IPS DF 6.9 (cell line): ENCODE data around the gene UBQLNL.

ENCODE experiments used
- DNase-seq: peaks from one replicate; pipeline ENCODE4 v3.0.0-alpha.2; 2013; ENCODE audit warnings: low read depth, low spot score
- H3K27ac ChIP-seq: one replicate; pipeline ENCODE4 v1.5.1; 2013; ENCODE audit warnings: low read length, control low read depth
- H3K27me3 ChIP-seq: 2 replicates; pipeline ENCODE4 v1.6.1; 2013; ENCODE audit warnings: mild to moderate bottlenecking, low read length; ENCODE audit not compliant: control insufficient read depth, insufficient read depth
- H3K36me3 ChIP-seq: 2 replicates; pipeline ENCODE4 v1.6.1; 2013; ENCODE audit warnings: low read length; ENCODE audit not compliant: control insufficient read depth, insufficient read depth
- H3K4me1 ChIP-seq: 2 replicates; pipeline ENCODE4 v1.6.1; 2013; ENCODE audit warnings: low read length; ENCODE audit not compliant: control insufficient read depth, insufficient read depth
- H3K4me3 ChIP-seq: 2 replicates; pipeline ENCODE4 v1.5.1; 2013; ENCODE audit warnings: mild to moderate bottlenecking, low read length
- H3K9me3 ChIP-seq: 2 replicates; pipeline ENCODE4 v1.6.1; 2013; ENCODE audit warnings: low read length, inconsistent platforms; ENCODE audit not compliant: control insufficient read depth, insufficient read depth
- WGBS: extraction: QIAGEN DNeasy Blood & Tissue Kit; methylation state at CpG from one replicate; pipeline ENCODE4 v1.1.7; 2013; ENCODE audit warnings: mixed read lengths, missing lambda C conversion rate; ENCODE audit not compliant: insufficient read length, insufficient coverage; 5-methylcytosine and 5-hydroxymethylcytosine counted together

Gene UBQLNL

DNA sequence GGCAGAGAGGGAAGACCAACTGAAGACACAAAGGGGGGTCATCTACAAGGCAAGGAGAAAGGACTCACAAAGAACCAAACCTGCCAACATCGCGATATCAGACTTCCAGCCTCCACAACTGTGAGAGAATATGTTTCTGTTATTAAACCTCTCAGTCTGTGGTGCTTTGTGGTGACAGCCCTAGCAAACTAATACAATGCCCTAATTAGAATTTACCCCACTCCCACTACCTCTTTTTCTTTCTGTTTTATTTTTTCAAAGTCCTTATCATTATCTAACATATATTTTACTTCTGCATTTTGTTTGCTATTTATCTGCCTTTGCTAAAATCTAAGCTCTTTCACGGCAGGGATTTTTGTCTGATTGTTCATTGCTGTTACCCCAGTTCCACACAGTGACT lies 30.5 kb downstream of the UBQLNL start:
- DNase-seq = no peak
- no peaks in the 10 kb centered on the region for H3K36me3 ChIP-seq
- H3K27me3 ChIP-seq = 0 out of 2 replicates have a peak, but pooled peaks cover 1% of the 10 kb centered on the region
- no peak overlapping the region for H3K27ac ChIP-seq
- no CpG with 5 or more reads among the region's 3 CpGs for WGBS
- no peak overlapping the region for H3K4me3 ChIP-seq
- no peaks in the 10 kb centered on the region for H3K9me3 ChIP-seq
- no peaks in the 10 kb centered on the region for H3K4me1 ChIP-seq

DNA sequence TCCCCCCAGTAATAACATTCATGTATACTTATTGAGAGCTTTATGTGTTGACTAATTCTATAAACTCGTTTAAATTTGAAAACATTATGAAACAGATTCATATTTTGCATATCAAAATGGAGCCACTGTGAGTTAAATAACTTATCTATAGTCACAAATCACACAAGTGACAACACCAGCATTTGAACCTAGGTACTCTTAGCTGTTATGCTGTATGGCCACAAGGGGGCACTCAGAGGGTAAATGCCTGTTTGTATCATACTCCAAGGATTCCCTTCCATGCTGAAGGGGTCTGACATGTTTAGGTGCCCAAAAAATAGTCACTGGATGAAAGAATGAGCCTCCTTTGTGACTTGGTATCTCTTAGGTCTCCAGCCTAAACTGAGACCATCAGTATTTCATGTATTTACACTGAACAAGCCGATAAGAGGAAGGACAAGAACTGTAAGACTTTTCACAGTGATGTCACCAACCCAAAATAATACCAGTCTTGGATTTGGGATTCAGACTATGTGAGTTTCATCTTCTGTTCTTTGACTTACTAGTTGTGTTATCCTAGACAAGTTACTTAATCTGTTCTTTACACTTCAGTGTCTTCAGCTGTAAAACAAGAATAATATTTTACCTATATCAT lies 40.2 kb downstream of the UBQLNL start:
- H3K27ac ChIP-seq = no peak overlapping the region
- no peaks in the 10 kb centered on the region for H3K36me3 ChIP-seq
- WGBS = no CpG with 5 or more reads among the region's 2 CpGs
- no peaks in the 10 kb centered on the region for H3K4me1 ChIP-seq
- no peak overlapping the region for H3K4me3 ChIP-seq
- no peaks in the 10 kb centered on the region for H3K9me3 ChIP-seq
- DNase-seq = peak; percentile 20
- no peaks in the 10 kb centered on the region for H3K27me3 ChIP-seq

GRCh38 chr11:5473921-5474320 lies 42.6 kb downstream of the UBQLNL start:
- no peak overlapping the region for H3K4me3 ChIP-seq
- DNase-seq = no peak
- no peaks in the 10 kb centered on the region for H3K4me1 ChIP-seq
- H3K27me3 ChIP-seq = no peaks in the 10 kb centered on the region
- no peaks in the 10 kb centered on the region for H3K36me3 ChIP-seq
- H3K27ac ChIP-seq = no peak overlapping the region
- H3K9me3 ChIP-seq = no peaks in the 10 kb centered on the region

GRCh38 chr11:5467527-5467926 lies 49.0 kb downstream of the UBQLNL start:
- Histone ChIP-seq H3K9me3 (no peaks in the 10 kb centered on the region), H3K36me3 (no peaks in the 10 kb centered on the region), H3K27me3 (no peaks in the 10 kb centered on the region), H3K4me1 (no peaks in the 10 kb centered on the region), H3K27ac (no peak overlapping the region), H3K4me3 (no peak overlapping the region)
- no CpG with 5 or more reads among the region's 2 CpGs for WGBS
- no peak for DNase-seq
